Activated CD4-positive, CD25-positive, alpha-beta regulatory T cell (primary cell): ENCODE data around the gene EXD2.
A peak's percentile ranks its signal among the peaks of the same experiment; 100 is the strongest.
"Not testable (repeated sequence)": the region's sequence is repeated elsewhere in the genome, so short reads cannot be mapped to it uniquely, and the experiment has no call there.

ENCODE experiments used
- DNase-seq, 4 experiments: peaks; one replicate each; lab custom pipeline; 2025; lab: John Stamatoyannopoulos, UW

EXD2 gene

DNA sequence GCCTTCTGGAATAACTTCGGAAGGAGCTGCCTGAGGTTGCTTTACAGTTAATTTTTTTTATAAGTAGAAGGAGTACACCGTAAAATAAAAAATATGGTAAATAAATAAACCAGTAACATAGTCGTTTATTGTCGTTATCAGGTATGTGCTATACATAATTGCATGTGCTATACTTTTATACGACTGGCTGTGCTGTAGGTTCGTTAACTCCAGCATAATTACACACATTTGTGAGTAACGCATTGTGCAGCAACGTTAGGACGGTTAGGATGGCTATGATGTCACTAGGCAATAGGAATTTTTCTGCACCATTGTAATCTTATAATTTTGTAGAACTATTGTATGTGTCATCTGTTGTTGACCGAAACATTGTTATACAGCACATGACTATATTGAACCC, 8.5 kb downstream of the EXD2 start:
- no peak for DNase-seq

DNA sequence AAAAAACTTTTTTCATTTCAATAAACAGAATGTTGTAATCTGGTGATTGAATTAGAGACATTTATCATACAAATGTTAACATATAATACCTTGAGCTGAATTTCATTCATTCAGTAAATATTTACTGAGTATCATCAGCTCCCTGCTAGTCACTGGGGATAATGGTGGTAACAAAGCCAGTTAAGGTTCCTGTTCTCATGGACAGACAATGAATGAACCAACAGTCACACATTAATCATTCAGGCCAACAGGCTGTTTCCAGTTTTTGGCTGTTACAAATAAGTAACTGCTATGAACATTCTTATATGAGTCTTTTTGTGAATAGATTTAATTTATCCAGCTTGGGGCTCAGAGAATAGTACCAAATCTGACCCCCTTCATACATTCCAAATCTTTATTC, 13.5 kb downstream of the EXD2 start:
- DNase-seq = no peak

DNA sequence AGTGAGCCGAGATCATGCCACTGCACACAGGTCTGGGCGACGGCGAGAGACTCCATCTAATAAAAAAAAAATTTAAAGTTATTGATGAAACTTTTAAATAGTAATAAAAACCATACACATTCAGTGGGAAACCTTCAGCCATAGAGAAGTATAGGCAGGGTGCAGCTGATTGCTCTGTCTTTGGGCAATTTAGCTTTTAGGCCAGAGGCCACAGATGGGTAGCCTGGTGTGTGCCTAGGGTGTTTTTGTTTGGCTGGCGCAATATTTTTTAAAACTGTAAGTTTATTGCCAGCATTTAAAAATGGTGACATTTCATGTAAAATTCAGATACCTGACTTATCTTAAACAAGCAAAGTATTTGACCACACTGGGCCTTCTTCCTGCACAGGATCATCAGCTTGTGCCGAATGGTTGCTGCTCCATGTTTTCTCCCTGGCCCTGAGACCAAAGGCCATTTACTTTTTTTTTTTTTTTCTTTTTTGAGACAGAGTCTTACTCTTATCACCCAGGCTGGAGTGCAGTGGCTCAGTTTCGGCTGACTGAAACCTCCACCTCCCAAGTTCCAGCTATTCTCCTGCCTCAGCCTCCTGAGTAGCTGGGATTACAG, 16.2 kb downstream of the EXD2 start:
- no peak for DNase-seq

DNA sequence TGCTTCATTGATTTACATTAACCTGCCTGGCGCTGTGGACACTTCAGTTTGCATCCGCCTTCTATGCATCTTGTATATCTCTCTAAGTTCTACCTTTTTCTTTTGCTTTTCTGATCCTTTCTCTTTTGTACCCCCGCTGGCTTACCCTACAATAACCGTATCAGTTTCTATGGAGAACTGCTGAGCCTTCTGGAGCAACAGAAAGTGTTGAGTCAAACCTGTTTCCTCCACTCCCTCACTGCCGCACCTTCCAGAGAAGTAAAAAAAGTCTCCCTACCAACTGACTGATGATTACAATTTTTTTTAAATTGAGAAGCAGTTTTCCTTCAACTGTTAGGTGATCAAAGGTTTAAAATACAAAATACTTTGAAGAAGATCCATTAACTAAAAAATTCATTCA, 17.4 kb downstream of the EXD2 start:
- no peak for DNase-seq

DNA sequence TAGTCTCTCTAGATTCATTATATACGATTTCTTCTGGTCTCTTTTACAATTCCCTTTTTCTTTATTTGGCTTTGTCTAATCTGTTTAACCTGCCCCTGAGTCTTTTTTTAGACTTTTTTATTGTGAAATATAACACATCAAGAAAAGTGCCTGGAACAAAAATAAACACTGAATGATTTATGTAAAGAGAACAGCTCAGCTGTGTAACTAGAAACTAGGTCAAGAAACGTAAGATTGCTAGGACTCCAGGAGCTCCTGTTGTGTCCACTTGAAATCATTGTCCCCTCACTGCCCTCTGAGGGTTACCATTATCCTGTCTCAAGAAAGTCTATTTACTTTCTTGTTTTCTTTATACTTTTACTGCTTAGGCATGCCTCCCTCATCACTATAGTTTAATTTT, 23.1 kb downstream of the EXD2 start:
- no peak for DNase-seq

DNA sequence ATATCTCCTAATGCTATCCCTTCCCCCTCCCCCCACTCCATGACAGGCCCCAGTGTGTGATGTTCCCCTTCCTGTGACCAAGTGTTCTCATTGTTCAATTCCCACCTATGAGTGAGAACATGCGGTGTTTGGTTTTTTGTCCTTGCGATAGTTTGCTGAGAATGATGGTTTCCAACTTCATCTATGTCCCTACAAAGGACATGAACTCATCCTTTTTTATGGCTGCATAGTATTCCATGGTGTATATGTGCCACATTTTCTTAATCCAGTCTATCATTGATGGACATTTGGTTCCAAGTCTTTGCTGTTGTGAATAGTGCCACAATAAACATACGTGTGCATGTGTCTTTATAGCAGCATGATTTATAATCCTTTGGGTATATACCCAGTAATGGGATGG, 26.4 kb downstream of the EXD2 start:
- not testable (repeated sequence) for DNase-seq

DNA sequence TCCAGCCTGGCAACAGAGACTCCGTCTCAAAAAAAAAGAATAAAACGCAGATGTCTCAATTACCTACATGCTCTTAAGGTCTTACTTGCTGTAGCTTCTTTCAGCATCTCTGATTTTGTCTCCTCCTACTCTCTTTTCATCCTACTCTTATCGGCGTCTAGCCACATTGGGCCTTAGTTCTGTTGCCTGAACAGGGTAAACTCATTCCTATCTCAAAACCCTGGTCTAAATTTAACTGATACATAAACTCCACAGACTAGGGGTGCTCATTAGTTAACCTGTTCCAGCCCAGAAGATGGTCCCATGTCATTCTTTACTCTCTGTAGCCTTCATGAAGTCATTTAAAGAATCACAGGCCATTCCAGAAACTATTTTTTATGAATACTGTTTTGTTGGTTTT, 33.6 kb downstream of the EXD2 start:
- no peak for DNase-seq

DNA sequence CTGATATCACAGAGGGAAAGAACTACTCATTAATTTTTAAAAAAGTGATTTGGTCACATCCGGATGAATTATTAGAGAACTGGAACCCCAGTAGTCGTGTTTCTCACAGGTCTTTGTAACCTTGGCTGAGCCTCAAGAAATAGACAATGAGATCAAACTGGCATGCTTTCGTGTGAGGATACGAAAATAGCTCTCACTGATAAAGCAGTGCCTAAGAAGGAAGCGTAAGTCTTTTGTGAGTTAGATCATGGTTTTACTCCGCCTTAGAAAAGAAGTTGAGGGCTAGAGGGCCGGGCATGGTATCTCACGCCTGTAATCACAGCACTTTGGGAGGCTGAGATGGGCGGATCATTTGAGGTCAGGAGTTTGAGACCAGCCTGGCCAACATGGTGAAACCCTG, 34.9 kb downstream of the EXD2 start:
- DNase-seq = no peak

DNA sequence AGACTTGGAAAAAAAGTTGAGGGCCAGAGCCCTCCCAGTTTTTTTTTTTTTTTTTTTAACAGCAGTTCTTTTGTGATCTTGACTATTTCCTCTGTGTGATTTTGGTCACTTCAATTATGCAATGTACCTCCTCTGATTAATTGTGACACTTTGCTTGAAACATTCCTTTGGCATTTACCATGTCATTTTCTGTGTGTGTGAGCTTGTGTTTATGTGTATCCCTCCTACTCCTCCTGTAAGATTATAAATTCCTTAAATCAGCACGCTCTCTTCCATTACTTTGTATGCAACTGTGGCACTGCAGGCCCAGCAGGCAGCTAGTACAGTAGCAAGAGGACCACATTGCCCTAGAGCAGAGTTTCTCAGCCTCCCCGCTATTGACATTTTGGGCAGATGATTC, 35.4 kb downstream of the EXD2 start:
- DNase-seq = no peak

DNA sequence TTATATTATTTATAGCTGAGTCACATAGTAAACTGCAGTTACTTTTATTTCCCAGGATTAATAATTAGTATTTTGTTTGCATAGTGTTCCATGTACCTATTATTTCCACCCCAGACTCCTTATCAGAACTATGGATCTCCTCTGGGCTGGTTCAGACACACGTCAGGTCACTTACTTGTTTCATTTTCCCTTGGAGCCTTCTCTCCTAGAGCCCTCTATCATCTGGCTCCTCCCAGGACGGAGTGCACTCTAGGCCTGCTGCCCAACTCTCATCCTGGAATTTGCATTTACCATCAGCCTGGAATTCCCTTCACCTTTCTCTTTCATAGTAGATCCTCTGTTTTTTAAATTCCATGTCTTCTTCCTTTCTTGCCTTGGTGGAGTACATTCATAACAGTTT, 40.2 kb downstream of the EXD2 start:
- DNase-seq = no peak

DNA sequence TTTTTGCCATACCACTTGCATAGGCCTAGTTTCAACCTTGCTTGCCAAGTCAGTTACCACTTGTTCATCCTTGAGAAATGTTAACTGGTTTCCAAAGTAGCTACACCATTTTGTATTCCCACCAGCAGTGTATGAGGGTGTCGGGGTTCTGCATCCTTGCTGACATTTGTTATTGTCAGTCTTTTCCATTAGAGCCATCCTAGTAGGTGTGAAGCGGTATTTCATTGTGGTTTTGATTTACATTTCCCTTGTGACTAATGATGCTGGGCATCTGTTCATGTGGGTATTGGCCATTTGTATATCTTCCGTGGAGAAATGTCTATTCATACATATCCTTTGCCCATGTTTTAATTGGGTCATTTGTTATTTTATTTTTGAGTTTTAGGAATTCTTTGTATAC, 41.1 kb downstream of the EXD2 start:
- no peak for DNase-seq

DNA sequence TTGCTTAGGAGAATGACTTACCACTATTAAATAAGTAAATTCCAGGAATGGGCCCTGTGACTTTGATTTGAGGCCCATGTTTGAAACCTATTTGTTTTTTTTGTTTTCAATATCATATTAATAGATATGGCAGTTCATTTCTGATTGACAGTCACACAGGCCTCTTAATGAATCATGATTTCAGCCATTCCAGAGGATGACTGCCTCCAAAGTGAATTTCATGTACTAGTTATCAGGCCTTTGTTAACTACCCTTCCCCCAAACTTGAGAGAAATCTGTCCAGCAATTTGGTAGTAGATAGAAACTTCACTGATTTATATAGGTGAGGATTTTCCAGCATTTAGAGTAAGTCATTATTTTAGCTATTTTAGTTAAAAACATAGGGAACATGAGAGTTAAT, 42.8 kb downstream of the EXD2 start:
- DNase-seq = no peak

DNA sequence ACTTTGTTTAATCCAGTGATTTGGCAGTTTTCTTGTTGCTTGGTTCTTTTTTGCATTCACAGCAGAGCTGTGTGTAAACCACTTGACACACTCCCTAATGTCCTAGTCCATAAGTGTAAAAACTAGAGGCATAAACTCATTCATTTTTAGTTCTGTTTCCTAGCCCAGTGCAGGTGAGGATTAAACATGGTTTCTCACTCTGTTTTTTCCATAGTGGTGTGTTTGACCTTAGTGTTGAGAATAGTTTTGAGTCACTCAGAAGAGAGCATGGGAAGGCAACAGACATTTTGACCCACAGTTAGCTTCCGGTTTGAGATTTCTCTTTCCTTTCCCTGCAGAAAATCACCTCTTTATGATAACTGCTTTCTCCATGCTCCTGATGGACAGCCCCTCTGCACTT, 44.4 kb downstream of the EXD2 start:
- DNase-seq = no peak

DNA sequence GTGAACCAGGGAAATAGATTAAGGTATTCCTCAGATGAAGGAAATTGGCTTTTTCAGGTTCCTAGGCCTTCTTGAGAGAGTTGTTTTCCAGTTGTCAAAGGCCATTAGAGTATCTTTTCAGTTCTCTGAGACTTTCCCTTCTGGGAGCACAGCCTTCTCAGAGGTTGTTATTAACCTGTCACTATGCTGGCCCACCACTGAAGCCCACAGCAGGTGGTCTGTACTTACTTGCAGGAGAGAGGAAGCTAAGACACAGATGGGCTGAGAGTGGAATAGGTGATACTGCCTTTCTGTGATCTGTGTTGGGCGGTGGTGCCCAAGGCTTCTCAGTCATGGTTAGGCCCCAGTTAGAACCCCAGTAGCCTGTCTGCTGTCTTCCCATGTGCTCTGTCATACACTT, 45.8 kb downstream of the EXD2 start:
- no peak for DNase-seq

DNA sequence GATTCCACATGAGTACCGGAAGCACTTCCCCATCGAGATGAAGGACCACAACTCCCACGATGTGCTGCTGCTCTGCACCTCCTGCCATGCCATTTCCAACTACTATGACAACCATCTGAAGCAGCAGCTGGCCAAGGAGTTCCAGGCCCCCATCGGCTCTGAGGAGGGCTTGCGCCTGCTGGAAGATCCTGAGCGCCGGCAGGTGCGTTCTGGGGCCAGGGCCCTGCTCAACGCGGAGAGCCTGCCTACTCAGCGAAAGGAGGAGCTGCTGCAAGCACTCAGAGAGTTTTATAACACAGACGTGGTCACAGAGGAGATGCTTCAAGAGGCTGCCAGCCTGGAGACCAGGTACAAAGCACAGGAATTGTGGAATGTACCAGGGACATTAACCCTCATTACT, 46.3 kb downstream of the EXD2 start:
- DNase-seq = no peak

DNA sequence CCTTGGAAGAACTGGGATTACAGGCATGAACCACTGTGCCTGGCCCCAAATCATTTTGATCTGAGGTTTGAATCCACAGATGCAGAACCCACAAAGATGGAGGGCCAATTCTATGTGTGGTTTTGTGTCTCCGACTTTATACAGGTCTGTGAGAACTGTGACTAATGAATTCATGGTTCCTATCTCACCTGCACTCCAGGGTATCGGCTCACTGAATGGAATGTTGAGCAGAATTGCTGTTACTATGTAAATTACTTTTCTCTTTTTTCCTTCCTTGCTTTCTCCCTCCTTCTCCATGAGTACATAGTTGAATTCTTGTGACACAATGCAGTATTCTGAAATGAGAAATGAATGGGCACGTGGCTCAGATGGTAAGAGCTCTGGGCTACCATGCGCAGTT, 47.6 kb downstream of the EXD2 start:
- no peak for DNase-seq

DNA sequence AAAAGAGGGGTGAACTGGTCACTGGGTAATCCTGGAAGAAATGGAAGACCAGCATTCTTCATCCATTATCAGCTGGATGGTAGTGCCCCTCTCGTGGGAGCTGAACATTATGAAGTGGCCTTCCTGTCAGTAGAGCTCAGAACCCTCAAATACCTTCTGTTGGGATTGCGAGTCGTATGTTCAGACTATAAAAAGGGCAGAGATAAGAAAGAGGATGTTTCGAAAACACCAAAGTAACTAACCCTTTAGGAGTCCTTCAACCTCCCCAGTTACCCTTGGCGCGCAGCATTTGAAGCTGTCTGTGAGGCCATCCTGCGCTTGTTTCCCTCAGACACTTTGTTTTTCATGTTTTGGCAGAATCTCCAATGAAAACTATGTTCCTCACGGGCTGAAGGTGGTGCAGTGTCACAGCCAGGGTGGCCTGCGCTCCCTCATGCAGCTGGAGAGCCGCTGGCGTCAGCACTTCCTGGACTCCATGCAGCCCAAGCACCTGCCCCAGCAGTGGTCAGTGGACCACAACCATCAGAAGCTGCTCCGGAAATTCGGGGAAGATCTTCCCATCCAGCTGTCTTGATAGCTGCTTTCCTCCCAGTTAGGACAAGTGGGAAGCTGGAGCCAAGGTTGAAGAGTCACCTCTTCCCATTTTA, 49.4 kb downstream of the EXD2 start:
- DNase-seq = no peak

DNA sequence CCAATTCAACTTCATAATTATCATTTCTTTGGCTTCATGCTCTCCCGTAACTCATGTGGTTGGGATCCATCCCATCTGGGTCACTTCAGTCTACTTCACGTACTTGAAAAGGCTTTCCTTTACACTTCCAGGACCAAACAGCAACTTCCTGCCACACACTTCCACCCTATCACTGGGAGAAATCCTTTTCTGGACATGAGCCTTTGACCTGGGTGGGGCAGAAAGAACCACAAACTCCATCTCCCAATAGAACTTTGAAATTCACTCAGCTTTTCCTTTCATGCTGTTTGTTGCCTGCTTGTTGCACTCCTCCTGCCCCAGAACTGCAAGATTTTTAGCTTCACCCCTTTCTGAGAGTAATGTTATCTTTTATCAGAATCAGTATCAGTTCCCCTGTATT, 50.3 kb downstream of the EXD2 start:
- no peak for DNase-seq

DNA sequence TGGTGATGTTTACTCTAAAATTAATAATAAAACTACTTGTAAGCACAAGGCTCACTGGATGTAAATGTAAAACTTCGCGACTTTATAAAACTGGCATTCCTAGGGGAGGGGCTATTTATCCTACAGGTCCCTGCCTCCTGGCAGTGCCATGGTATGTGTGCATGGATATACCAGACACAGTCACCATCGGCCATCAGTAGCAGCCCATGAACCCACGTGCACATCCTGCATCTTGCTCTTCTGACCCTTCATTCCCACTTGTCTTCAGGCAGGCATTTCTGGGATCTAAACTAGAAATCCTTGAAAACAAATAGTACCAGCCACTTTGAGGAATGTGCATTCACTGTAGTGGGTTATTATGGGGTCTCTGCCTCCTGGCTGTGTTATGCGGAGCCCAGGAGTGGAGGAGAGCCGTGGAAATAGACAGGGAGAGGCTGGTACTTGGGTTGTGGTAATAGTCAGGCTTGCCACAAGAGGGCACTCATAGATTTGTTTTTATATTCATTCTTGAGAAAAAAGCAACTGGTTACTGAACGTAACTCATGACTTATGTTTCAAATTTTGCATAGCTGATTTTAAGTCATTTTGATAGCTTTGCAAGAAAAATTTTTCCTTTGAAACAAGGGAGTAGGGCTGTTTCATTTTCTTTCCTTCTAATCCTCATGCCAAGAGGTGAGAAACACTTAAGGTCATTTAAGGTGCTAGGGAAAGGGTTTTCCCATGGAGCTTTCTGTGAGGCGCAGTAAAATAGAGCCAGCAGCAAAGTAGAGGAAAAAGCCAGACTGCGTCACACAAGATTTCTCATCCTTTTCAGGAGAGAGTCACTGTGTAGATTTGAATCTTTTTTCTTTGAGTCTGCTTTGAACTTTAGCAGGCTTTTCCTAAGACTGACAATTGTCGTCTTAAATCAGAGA, 51.3 kb downstream of the EXD2 start:
- DNase-seq = peak in 3 of 4 experiments; percentile 6 to 25 (median 22)

DNA sequence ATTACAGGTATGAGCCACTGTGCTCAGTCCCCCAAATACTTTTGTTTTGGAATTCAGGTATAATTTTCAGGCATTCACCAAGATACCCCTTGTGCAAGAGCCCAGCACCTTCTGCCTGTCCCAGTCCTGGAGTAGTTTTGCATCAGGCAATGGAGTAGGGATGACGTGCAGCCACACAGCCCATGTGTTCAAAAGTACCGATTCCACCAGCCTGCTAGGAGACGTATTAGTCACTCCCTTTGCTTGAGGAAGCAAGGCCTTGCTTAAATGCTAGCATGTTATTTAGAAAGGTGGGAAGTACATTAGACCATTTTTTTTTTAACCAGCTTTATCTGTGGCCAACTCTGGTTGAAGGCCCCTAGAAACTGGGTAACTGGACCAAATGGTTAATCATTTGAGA, 53.6 kb downstream of the EXD2 start:
- no peak for DNase-seq

DNA sequence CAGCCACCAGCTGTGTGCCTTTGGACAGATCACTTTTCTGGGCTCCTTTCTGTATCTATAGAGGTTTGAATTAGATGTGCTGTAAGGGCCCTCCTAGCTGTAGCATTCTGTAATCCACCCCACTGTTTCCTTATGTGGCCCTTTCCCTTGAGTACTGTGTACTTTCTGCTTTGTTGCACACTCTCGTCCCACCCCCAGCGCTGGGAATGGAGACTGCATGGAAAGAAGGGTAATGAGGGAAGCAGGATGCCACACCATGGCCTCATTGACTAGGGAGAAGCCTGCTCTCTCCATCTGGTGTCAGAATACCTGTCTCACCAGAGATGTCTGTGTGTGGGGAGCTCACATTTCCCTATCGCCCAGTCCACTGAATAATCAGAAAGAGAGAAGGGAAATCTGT, 55.0 kb downstream of the EXD2 start:
- DNase-seq = no peak

DNA sequence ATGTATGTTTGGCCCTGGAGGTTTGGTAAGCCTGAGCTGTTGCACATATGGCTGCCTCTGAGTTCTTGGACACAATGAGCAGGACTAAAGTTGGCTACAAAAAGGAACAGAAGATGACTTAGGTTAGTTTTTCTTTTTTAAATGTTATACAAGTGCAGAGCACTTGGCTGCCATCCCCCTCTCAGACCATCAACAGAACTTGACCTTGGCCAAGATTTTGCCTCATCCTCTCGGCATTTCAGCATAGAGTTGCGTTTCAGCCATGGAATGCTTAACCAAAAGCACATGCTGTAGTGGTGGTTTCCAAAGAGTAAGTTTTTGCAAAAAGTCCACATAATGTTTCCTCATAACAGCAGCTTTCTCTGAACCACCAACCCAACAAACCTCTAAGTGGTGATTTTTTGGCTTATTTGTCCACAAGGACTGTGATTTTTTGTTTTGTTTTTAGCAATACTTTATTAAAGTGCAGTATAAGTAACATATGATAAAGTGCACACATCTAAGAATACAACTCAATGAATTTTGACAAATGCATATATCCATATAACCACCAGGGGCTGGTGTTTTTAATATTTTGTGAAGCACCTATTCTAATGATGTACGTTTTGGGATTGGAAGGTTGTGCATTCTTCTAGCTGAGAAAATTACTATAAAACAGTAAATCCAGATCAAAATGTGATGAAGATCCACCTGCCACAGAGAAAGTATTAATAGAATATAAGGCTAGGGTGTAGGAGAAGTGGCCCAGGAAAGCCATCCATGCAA, 56.6 kb downstream of the EXD2 start:
- DNase-seq = no peak

DNA sequence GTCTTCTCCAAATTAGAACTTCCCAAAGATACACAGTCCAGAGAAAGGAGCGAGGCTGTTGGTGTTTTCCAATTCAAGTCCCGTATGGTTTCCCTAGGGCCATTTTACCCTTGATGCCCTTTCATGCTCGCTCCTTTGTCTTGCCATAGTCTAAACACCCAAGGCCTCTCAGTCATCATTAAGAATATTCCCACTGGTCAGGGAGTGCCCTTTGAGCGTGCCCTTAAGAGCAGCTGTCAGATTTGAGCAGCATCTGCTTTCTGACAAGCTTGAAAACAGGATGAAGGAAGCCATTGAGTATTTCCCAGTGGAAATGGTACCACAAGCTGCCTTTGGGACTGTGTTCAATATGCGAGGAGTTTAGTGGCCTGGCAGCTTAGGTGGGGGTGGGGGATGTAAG, 58.3 kb downstream of the EXD2 start:
- no peak for DNase-seq
